Pons (tissue), 1 donor: ENCODE measurements around the gene POLR2L.

Experiments used
- DNase-seq: peaks from one replicate; pipeline ENCODE4 v3.0.0-alpha.2; 2016; ENCODE audit warnings: low spot score

Gene POLR2L

DNA sequence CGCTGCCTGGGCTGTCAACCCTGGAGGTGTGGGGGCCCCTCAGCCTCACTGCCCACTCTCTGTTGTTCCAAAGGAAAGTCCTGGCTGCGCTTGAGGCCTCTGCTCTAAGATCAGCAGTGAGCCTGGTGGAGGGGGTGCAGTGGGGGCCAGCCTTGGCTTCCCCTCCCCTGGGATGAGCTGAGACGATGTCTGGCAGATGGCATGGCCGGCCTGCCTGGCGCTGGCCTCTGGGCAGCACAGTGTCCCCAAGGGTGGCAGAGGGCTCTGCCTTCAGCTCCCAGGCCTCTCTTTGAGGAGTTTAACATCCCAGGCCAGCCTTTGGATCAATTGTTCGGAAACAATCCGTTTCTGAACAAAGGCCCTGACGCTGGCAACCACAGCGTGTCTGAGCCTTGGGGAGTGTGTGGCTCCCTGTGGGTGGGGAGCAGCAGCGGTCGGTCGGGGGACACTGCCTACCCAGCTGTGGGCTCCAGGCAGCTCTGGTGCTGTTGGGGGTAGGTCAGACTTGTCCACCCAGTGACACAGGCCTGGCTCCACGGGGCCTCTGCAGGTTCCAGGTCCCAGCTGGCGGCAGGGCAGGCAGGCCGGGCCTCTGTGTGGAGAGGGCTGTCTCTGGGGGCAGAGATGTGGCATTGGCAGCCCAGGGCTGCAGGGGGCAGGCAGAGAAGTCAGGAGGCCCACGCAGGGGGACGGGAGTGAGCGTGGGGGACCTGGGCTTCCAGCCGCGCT is 12.4 kb upstream of the POLR2L start:
- no peak for DNase-seq

DNA sequence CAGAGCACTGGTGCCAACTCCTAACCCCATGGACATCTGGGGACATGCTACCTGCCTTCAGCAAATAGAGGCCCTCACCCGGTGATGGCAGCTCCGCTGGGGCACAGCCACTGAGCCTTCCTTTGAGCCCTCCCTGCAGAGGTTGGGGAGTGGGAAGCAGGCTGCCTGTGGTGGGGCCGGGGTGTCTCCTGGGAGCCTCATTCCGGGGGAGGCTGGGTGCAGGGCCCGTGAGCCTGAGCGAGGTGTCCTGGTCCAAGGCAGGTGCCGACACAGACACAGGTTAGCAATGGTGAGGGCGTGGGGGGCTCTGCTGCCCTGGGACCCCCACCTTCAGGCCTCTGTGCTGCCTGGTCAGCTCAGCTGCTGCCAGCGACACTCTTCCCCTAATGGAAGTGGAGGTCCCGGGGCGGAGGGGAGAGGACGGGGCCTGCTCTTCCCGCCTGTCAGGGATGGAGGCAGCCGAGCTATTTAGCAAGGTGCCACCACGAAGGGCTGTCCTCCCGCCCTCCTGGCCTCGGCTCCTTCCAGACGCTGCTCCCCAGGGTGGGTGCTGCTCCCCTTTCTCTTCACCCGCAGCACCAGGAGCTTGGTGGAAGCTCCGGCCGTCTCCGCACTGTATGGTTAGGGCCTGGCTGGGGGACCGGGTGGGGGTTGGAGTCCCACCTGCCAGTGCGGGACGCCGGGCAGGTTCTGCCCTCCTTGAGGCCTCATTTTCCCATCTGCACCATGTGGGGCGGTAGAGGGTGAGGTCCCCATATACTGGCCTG is 11.5 kb upstream of the POLR2L start:
- no peak for DNase-seq

DNA sequence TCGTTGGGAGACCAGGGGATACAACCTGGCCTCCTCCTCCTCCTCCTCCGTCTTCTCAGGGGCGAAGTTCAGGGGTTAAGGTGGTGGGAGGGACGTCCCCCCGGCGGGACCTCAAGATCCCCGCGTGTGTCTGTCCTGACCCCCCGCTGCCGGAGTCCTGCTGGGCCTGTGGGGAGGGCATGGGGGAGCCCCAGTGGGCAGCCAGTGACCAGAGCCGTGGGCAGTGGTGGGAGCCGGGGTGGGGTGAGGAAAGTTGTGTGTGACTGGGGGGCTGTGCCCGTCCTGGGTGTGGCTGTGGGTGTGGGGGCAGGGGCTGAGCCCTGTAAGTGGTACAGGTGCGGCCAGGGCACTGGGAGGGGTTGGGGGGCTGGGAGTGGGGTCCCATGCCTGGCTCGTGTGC is 10.4 kb upstream of the POLR2L start:
- DNase-seq: no peak

DNA sequence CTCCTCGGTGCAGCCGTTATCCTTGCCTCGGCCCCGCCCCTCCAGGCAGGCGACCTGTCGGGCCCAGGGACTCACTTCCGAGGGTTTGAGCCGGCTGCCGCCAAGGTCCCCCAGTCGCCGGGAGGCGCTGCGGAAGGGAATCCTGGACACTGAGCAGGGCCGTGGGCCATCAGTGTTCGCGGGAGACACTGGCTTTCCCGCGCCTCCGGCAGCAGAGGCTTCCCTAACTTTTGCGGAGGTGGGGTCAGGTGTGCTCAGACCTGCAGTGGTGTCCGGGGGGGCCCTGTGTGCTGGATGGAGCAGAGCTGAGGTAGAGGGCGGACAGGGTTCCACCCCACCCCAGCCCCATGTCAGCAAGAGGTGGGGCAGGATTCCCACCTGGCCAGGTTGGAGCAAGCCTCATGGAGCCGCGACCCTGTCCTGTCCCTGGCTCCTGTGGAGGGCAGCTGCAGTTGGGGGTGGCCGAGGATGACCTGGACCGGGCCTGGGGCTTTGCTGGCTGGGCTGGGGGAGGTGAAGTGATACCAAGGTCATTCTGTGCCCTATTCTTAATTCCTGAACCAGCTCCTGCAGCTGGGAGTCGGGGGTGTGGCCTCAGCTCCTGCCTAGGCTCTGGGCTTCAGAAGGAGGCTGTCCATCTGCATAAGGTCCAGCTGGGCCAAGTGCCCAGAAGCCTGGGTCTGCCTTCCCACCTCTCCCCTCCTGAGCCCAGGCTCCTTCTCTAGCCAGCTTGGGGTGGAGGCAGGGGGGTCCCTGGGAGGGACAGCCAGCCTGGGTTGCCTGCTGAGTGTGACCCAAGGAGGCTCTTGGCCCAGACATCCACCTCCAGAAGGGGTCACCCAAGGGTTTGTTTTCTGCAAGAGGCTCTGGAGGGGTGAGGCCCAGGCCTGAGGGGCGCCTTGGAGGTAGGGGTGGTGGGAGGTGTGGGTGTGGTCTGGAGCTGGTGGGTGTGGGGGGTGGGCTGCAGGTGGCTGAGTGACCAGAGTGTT is 8.7 kb upstream of the POLR2L start:
- DNase-seq: no peak

DNA sequence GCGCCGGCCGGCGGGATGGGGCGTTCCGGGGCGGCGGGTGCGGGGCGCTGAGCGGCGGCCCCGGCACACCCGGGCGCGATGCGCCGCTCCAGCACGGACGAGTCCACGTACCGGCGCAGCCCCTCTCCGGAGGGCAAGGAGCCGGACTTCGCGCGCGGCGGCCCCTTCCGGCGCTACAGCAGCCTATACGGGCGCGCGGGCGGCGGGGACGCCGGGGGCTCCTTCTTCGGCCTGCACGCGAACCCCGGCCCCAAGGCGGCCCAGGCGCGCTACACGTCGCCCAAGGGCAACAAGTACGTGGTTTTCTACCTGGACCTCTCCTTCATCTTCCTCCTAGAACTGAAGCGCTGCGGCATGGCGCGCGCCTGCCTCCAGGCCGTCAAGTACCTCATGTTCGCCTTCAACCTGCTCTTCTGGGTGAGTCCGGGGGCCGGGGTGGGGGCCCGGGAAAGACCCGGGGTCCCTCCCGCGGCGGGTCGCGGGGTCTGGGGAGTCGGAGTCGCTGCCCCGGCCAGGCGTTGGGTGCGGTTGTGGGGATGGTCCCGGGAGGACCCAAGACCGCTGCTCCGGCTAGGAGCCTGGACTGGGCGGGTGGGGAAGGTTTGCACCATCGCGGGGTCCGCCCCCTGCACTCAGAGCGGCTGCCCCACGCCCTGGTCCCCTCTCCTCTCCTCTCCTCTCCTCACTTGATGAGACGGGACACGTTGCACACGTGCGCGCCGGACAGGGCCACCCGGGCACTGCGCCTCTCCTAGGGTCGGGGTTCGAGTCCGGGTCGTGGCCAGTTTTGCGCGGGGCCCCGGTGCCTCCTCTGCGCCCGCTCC is 7.8 kb upstream of the POLR2L start:
- no peak for DNase-seq

DNA sequence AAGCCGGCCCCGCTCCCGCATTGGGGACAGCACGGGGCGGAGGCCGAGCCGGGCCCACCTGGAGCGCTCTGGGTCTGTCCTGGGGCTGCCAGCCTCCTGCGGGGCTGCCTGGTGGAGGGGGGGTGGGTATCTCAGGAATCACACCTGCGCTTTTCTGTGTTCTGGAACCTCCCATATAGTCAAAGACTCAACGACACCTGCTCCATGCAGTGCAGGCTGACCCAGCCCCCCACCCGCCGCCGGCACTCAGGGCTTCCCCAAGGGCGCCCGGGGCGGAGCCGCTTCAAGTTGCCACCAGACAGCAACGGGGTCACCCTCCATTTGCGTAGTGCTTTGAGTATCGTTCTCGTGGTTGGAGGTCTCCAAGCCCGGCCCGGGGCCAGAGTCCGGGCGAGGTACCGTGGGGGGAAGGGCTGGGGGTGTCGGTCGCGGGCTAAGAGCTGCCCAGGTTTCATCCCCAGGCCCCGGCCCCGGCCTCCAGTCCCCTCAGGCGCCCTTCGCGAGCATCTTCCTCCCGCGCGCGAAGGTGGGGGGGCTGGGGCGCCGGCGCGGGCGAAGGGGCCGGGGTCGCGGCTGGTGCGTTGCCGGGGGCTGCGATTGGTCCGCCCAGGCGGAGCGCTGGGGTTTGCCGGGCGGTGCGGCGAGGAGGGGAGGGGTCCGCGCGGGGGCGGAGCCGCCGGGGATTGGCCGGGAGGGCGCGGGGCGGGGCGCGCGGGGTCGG is 6.9 kb upstream of the POLR2L start:
- no peak for DNase-seq

DNA sequence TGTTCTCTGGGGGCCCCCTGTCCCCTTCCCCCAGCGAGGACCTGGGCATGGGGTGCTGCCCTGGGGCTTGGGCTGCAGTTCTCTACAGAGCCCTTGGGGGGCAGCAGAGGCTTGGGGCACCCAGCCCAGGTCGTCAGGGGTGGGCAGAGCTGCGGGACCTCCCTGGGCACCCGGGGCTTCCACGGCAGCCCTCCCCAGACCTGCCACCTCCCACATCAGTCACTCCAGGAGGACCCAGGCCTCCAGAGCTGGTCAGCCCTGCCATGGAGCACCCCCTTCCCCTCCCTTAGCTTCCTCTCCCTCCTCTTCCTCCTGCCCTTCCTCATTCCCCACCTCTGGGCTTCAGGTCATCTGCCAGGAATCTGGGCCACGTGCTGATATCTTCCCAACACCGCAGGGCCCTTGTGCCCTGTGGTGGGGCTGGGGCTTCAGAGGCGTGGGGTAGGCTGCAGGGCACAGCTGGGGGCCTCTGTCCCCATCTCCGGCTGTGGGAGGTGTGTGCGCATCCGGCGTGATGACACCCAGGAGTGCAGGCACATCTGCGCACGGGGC is 6.1 kb upstream of the POLR2L start:
- no peak for DNase-seq

DNA sequence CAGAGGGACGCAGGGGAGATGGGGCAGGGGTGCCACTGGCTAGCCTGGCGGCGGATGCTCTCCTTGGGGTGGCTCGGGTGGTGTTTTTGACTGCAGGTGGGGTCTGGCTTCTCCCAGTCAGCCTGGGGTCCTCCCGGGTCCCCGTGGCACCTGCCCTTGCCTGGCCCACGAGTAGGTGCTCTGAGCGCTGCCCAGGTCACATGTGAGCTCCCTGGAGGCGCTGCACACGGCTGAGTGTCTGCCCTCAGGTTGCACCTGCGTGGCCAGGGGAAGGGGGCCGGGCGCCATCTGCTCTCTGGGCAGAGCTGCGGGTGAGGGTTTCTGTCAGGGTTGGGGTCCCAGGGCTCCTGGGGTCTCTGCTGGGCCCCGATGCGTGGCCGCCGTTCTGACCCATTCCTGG is 5.5 kb upstream of the POLR2L start:
- no peak for DNase-seq

DNA sequence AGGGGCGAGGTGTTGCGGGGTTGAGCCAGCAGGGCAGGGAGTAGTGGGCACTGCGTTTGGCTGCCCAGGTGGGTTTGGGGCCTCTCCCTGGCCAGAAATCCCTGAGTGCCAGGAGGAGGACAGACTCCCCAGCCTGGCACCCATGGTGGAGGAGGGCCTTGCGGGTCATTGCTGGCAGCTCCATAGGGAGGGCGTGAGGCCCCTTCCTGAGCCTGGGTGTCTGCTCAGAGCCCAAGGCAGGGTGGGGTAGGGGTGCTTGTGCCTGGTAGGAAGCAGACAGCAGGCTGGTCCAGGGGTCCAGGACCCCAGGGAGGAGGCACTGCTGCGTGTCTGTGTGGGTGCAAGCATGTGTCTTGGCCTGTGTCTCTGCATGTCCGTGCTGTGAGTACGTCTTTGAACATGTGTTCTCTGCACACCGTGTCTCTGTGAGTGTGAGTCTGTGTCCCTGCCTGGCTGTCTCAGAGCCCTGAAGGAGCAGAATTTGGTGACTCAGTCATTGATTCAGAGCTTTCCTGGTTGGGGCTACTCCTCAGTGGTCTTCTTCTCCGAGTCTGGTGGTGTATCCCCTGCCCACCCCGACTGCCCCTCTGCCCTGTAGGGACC is 4.3 kb upstream of the POLR2L start:
- no peak for DNase-seq

DNA sequence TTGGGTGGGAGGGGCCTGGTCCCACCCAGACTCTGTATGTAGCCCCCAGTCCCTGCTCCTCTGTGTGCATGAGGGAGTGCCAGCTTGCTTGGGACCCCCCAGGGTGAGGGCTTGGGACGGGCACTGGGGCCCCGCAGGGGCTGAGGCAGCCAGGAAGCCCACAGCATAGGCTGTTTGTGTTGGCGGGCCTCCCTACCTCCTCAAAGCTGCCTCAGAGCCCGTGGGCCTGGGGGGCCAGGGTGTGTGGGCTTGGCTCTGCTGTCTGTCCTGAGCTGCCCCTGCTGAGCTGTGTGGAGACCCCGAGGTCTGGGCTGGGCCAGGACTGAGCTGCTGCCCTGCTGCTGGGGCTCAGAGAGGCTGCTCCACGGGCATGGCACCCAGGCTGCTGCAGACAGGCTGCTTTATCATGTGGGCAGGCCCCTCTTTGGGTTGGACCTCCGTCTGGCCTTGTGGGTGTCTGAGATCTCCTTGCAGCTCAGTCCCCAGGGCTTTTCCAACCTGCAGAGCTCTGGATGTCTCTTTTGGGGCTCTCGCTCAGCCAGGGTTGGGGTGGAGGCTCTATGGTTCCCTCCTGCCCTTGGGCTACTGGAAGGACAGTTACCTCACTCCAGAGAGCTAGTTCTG is 3.7 kb upstream of the POLR2L start:
- no peak for DNase-seq

DNA sequence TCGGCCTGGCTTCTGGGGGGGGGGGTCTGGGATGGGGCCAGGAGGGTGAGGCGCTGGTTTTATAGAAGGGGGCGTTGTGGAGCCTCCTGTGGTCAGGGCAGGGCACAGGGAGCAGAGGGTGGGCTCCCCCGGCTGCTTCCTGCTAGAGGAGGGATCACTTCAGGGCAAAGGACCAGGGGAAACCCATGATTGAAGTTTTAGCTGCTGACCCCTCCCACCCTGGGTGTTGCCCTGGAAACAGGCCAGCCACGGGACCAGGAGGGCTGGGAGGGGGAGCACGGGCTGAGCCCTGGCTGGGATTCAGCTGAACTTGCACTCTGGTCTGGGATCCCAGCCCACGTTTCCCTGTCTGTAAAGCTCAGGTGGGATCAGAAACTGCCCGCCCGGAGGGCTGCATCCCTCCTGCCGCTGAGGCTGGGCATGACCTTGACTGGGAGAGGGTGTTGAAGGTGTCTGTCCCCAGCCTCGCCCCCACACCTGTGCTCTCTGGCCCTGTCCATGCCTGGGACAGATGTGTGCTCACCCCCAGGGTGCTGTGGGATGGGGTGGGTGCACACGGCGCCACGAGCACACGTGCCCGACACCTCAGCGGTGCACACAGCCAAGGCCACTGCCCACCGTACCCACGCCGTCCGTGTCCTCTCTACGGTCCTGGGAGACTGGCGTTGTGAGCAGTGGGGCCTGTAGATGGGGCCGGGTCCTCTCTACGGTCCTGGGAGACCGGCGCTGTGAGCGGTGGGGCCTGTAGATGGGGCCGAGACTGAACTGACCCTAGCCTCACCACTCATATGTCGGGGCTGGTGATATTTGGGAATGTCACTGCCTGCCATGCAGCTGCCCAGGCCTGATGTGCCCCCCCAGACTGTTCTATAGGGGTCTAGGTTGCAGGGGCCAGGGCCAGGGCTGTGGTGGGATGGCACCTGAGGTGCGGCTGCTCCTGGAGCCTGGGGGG is 2.6 kb upstream of the POLR2L start:
- DNase-seq: peak; percentile 31

DNA sequence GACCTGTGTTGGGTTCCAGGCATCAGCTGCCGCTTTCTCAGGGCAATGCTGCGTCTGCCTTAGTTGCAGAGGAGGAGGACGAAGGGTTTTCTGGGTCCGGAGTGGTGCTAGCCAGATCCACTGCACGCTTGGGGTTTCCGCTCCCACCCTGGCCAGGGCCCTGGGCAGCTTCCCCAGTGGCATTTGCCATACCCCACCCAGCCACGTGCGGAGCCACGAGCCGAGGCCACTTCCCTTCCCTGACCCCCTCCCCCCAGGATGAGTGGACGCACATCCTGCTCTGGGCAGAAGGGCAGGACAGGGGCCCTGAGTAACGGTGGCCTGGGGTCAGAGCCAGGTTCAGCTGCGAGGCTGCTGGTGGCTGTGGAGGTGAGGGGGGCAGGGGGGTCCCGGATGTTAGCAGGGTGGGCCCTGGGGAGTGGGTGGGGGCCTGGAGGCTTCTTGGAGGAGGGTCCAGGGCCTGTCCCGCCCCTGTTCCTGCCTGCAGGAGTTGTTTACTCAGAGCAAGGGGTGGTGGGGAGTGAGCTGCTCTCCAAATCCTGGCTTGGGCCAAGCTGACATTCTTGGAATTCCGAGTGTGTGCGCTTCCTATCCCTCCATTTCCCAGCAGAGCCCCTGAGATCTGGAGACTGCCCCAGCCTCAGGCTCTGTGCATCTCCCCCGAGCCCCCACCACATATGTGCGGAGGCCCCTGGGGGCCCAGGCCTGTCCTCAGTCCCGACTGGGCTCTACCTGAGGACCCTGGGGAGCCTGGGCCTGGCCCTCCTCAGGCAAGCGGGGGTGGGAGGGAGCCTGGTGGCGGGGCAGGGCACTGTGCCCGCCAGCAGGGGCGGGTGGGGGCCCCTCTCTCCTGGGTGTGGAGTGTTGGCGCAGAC is 1.7 kb upstream of the POLR2L start:
- no peak for DNase-seq

DNA sequence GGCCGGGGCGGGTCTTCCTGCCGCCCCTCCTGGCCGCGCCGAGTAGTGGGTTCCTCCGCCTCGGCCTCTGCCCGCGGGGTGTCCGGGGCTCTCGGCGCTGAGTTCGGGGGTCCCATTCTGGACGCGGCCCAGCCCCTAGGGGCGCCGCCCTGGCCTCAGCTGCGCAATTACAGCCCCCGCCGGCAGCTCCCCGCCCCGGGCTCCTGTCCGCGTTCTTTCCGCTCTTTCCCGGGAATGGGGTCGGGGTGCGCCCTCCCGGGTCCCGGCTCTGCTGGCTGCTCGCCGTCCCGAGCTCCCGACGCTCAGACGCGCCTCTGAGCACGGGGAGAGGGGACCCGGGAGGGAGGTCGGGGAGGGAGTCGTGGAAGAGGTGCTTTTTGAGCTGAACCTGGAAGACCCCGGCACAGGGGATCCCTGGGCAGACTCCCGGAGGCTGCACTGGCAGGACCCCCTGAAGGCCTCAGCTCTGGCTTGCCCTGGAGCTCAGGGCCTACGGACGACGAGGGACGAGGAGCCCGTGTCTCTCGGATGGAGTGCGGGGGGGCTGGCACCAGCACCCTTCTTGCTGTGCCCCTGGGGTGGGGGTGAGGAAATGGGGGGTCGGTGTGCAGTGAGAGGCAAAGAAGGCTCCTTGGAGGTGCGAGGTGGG is 881 bp upstream of the POLR2L start:
- DNase-seq: no peak

DNA sequence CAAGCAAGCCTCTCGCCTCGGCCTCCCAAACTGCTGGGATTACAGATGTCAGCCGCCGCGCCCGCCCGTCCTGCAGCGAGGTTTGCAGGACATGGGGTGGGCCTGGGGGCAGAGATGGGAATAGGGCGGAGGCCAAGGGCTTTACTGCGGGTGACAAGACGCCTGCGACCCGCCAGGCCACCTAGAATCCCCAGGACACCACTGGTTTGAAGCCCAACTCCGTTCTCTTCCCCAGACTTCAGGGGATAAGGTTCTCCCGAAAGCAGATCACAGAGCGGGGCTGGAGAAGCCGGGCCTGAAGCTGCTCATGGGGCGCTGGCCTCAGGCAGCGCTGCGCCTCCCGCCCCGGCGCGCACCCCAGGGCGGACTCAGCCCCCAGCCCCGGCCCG is 354 bp downstream of the POLR2L start:
- DNase-seq: no peak

DNA sequence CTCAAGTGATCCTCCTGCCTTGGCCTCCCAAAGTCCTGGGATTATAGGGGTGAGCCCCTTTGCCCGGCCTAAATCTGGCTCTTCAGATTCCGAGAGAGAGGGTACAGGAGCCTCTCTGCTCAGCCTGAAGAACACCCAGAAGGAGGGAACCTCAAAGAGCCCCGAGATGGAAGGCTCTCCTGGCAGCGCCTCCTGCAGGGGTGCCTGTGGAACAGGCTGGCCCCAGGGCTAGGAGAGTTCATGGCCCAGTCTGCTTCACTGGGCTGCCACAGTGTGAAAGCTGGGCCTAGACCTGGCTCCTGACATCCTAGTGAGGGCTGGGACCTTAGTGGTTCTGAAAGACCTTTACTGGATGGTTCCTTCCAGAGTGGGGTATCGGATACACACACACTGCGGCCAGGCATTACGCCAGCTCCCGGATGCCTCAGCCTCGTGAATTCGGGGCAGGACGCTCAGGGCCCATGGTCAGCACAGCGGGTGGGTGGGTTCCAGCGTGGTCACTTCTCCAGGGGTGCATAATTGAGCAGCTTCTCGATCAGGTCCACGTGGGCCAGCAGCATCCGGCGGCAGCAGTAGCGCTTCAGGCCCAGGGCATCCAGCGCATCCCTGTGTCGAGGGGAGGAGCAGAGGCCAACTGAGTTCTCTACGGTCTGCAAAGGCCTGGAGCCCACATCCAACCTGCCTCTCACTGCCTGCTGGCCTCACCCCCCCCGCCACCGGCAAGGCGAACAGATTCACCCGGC is 2.3 kb downstream of the POLR2L start:
- DNase-seq: no peak

DNA sequence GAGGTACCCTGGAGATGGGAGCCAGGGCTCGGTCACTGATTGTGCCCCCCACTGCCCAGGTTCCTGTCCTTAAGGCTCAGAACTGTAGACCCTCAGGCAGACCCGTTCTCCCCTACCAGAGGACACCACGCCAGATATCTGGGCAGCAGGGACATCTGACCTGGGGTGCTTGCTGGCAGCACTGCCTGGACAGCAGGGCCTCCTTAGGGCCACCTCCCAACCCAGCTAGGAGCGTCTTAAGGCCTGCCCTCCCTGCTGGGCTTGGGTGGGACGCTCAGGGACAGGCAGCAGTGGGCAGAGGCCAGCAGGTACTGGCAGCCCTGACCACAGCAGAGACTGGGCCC is 3.1 kb downstream of the POLR2L start:
- DNase-seq: no peak
